C4-2B (cell line): ENCODE data around the gene POGLUT2.
A peak's percentile ranks its signal among the peaks of the same experiment; 100 is the strongest.
"Not testable (repeated sequence)": the region's sequence is repeated elsewhere in the genome, so short reads cannot be mapped to it uniquely, and the experiment has no call there.

ENCODE experiments used
- H3K27ac ChIP-seq: fragments of 450-650 bp; 2 replicates; pipeline ENCODE4 v1.5.1; 2017
- ZFX ChIP-seq: fragments of 450-650 bp; IDR thresholded peaks from 2 replicates; pipeline ENCODE4 v1.6.1; 2017
- TF ChIP-seq, protein P1 (sequence below): fragments of 450-650 bp; conservative IDR thresholded peaks from 2 replicates; pipeline ENCODE4 v1.5.1; 2017; ENCODE audit warnings: mild to moderate bottlenecking

Gene POGLUT2

GRCh38 chr13:102784483-102784882 is 14.3 kb downstream of the POGLUT2 start:
- H3K27ac ChIP-seq, result no peak overlapping the region

DNA sequence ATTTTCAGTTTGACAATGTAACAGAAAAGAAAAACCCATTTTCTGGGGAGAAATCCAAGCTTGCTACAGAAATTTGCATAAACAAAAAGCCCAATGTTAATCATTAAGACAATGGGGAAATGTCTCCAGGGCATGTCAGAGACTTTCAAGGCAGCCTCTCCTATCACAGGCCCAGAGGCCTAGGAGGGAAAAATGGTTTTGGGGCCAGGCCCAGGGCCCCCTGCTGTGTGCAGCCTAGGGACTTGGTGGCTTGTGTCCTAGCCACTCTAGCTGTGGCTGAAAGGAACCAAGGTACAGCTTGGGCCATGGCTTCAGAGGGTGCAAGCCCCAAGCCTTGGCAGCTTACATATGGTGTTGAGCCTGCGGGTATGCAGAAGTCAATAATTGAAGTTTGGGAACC is 17.2 kb downstream of the POGLUT2 start:
- TF ChIP-seq, protein P1, sequence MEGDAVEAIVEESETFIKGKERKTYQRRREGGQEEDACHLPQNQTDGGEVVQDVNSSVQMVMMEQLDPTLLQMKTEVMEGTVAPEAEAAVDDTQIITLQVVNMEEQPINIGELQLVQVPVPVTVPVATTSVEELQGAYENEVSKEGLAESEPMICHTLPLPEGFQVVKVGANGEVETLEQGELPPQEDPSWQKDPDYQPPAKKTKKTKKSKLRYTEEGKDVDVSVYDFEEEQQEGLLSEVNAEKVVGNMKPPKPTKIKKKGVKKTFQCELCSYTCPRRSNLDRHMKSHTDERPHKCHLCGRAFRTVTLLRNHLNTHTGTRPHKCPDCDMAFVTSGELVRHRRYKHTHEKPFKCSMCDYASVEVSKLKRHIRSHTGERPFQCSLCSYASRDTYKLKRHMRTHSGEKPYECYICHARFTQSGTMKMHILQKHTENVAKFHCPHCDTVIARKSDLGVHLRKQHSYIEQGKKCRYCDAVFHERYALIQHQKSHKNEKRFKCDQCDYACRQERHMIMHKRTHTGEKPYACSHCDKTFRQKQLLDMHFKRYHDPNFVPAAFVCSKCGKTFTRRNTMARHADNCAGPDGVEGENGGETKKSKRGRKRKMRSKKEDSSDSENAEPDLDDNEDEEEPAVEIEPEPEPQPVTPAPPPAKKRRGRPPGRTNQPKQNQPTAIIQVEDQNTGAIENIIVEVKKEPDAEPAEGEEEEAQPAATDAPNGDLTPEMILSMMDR, result no peak
- no peak for TF ChIP-seq ZFX

More at GRCh38 chr13:102784483-102784882, 14.3 kb downstream of the POGLUT2 start:
- TF ChIP-seq, protein P1, result no peak
- TF ChIP-seq ZFX, result no peak

GRCh38 chr13:102780656-102781055 is 18.1 kb downstream of the POGLUT2 start:
- H3K27ac ChIP-seq, result not testable (repeated sequence)

More for the DNA sequence above, 17.2 kb downstream of the POGLUT2 start:
- no peak overlapping the region for H3K27ac ChIP-seq

DNA sequence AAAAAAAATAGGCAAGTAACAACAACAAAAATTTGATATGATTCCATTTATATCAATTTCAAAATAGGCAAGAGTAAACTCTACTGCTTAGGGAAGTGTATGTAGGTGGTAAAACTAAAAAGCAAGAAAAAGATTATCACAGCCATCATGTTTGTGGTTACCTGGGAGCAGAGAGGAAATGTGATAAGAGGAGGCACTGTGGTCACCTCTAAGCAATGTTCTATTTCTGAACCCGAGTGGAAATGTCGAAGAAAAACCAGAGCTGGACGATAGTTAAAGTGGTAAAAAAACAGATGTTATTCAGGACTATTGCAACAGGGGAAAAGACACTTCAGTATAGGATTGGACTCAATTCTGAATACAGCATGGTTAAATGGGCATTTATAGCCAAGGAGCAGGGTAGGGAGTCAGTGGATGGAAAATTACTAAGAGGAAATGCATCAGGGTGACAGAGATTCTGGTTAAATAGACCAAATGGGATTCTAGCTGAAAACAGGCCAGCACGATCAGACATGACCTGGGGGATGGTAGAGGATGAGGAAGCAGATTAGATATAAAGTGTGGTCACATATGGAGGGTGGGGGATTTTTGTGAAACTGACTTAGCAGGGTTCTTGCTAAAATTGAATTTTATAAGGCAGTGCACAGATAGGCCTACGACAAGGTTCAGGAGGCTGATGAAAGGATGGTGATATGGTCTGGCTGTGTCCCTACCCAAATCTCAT is 19.2 kb downstream of the POGLUT2 start:
- H3K27ac ChIP-seq, result no peak overlapping the region
- TF ChIP-seq, protein P1, result no peak
- no peak for TF ChIP-seq ZFX

DNA sequence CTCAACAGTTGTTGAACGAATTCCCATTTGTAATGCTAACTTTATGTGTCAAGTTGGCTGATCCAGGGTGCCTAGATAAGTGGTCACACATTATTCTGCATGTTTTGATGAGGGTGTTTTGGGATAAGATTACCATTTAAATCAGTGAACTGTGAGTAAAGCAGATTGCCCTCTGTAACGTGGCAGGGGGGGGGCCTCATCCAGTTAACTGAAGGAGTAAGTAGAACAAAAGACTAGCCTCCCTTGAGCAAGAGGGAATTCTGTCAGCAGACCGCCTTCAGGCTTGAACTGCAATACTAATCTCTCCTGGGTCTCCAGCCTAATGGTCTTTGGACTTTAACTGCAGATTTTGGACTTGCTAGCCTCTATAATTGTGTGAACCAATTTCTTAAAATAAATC is 21.0 kb downstream of the POGLUT2 start:
- TF ChIP-seq ZFX, result no peak
- TF ChIP-seq, protein P1, result no peak
- H3K27ac ChIP-seq, result no peak overlapping the region

DNA sequence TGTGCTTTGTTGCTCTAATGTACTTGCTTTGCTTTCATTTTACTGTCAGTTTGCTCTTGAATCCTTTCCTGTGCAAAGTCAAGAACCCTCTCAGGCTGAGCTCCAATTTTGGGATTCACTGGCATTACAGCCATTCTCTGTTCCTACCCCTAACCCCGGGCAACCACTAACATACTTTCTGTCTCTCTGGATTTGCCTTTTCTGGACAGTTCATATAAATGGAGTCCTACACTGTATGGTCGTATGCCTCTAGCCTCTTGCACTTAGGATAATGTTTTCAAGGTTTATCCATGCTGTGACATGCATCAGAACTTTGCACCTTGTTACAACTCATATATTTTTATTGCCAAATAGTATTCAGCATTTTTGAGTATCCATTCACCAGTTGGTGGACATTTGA is 22.5 kb downstream of the POGLUT2 start:
- no peak overlapping the region for H3K27ac ChIP-seq
- no peak for TF ChIP-seq ZFX
- TF ChIP-seq, protein P1, result no peak

GRCh38 chr13:102774591-102775520 is 23.9 kb downstream of the POGLUT2 start:
- TF ChIP-seq ZFX, result no peak
- TF ChIP-seq, protein P1, result no peak
- H3K27ac ChIP-seq, result peak overlapping the region; percentile 82
